WI38 (cell line): ENCODE data around the gene DKC1.

Experiments
- H3K4me3 ChIP-seq: 2 replicates; pipeline ENCODE4 v1.5.1; 2011; ENCODE audit warnings: low read depth, mild to moderate bottlenecking, control low read depth, low read length
- TF ChIP-seq, protein P1 (sequence below): IDR thresholded peaks from 2 replicates; pipeline ENCODE4 v1.5.1; 2012; ENCODE audit warnings: low read depth, mild to moderate bottlenecking, control low read depth, low read length

Gene DKC1

DNA sequence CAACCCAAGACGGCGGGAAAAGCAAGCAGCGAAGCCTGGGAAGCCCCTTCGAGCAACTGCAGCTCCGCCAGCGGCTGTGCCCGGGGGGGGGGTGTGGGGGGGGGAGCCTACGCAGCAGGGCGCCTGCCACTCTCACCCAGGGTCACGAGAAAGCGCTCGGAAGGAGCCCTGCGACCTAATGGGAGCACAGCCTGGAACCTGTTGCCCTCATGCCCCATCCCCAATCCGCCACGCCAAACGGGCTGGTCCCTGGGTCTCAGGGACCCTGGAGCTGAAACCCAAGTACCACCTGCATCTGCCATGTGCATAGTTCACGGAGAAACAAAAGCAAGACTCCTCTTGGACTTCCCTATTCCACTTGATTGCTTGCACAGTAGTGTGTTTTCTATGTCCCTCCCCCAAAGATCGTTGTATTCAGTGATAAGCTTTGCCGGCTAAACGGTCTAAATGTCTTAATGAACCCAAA, 11.4 kb upstream of the DKC1 start:
- peak overlapping the region; percentile 56; the same call in 1 of the 2 replicates for H3K4me3 ChIP-seq
- TF ChIP-seq, protein P1, sequence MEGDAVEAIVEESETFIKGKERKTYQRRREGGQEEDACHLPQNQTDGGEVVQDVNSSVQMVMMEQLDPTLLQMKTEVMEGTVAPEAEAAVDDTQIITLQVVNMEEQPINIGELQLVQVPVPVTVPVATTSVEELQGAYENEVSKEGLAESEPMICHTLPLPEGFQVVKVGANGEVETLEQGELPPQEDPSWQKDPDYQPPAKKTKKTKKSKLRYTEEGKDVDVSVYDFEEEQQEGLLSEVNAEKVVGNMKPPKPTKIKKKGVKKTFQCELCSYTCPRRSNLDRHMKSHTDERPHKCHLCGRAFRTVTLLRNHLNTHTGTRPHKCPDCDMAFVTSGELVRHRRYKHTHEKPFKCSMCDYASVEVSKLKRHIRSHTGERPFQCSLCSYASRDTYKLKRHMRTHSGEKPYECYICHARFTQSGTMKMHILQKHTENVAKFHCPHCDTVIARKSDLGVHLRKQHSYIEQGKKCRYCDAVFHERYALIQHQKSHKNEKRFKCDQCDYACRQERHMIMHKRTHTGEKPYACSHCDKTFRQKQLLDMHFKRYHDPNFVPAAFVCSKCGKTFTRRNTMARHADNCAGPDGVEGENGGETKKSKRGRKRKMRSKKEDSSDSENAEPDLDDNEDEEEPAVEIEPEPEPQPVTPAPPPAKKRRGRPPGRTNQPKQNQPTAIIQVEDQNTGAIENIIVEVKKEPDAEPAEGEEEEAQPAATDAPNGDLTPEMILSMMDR, result no peak

DNA sequence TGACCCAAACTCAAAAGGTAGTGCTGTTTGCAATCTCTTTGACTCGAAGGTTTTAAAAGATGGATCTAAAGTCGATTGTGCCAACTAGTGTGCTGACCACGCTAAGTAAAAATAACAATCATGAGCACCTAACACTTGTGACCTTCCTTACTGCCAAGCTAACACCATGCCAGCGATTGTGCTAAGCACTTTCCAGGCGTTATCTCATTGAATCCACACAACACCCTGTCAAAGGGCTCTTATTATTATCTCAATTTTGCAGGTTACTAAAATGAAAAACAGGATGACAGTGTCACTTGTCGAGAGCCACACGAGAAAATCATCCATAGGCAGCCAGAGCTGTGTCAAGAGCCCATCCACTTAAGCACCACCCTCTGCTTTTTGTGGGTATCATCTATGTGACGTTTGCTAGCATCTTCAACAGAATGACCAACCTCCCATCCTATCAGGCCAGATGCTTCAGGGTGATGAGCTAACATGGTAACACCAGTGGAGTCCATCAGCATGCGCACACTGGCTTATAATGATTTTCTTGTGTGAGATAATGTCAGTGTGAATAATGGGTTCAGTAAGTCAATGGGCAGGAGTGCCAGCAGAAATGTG, 10.9 kb upstream of the DKC1 start:
- TF ChIP-seq, protein P1, result no peak
- H3K4me3 ChIP-seq, result no peak overlapping the region

DNA sequence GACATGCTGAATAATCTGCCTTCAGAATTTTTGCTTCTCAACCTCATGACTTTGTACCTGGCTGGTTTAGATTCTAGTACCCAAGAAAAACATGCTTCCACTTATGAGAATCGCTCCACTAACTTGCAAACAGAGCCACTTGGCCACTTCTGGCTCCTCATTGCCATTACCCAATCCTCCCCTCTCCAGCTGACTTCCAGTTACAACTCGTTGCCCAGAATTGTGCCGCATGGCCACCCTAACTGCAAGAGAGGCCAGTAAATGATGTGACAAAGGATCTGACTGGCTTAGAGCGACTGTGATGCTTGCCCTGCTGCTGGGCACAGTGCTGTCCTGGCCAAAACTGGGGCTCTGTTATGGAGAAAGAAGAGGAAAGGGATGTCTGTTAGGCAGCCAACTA, 4.0 kb upstream of the DKC1 start:
- TF ChIP-seq, protein P1, result no peak
- H3K4me3 ChIP-seq, result no peak overlapping the region

DNA sequence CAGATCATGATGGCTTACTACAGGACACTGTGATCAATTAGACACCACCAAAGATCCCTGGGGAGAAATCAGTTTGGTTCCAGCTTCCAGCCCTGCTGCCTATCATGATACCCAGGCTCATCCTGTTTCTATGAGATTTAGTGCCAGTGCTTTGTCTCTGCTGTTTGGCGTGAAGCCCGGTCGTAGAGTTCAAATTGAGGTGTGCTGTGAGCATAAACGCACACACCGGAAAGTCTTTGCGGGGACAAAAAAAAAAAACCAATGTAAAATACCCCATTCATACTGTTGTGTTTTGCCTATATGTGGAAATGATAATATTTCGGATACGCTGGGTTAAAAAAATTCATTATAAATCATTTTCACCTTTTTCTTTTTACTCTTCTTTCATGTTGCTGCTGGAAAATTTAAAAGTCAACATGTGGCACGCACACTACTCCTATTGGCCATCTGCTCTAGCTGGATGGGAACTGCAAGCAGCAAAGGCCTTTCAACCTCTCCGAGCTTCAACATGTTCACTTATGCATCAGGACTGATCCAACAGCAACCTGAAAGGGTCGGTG, 607 bp upstream of the DKC1 start:
- TF ChIP-seq, protein P1, result no peak
- H3K4me3 ChIP-seq, result peak overlapping the region; percentile 44

DNA sequence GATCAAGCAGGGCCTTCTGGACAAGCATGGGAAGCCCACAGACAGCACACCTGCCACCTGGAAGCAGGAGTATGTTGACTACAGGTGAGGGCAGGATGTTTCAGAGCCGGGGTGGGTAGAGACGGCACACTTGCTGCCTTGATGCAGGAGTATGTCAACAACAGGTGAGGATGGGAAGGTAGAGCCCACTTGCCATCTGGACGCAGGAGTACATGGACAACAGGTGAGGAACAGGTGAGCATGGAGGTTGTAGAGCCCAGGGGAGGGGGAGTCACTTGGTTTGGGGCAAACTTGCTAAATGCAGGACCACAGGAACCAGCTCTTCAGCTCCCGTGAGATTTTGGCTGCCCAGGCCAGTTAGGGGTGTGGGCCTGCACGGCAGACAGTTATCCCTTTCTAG, 12.0 kb downstream of the DKC1 start:
- H3K4me3 ChIP-seq, result no peak overlapping the region
- TF ChIP-seq, protein P1, result no peak

DNA sequence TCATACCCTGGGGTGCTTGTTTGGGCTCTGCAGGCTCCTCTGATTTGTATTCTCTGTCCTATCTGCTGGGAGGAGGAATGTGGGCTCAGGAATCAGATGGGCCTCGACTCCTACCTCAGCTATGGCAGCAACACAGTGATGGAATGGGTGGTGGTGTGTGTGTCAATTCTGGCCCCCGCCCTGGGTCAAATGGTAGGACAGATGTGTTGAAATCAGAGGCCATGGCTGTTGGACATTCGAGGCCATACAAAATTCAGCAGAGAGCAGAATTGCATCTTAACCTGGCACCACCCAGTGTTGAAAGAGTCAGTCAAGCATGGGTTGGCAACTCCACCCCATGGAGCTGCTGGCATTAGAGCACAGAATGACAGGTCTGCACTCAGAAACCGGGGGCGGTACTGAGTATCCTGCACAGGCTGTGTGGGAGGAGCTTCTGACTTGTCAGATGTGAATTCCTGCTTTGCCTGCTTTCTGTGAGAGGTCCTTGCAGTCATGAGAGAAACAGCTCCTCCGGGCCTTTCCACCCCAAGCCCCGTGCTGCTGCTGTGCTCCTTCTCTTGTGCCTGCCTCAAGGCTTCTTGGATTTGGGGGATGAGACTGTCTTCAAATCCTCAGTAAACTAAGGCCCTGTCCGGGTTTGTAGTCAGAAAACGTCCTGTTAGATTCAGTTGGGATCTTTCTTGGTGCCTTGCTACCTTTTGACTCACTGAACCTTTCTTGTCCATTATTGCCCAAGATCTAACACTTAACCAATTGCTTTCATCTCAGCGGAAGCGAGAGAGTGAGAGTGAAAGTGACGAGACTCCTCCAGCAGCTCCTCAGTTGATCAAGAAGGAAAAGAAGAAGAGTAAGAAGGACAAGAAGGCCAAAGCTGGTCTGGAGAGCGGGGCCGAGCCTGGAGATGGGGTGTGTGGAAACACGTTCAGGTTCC, 13.0 kb downstream of the DKC1 start:
- H3K4me3 ChIP-seq, result no peak overlapping the region
- TF ChIP-seq, protein P1, result no peak

DNA sequence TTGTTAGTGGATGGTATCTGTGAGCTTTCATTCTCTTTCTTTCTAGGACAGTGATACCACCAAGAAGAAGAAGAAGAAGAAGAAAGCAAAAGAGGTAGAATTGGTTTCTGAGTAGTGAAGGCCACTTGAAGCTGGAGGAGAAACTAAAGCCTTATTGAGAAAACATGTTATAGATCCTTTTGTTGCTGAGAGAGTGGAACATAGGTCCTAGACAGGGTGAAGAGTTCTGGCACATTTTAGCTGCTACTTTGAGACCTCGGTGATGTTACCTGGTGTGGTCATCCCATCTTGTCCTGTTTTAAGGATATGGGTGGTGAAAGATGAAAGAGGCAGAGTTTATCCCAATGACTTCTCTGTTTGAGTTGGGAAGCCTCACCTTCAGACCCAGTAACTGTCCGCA, 14.1 kb downstream of the DKC1 start:
- TF ChIP-seq, protein P1, result no peak

More for the DNA sequence above, 14.1 kb downstream of the DKC1 start:
- no peak overlapping the region for H3K4me3 ChIP-seq
